GM12872 (cell line): ENCODE data around the gene FBXL17.

Experiments
- CTCF ChIP-seq: IDR thresholded peaks from 3 replicates; pipeline ENCODE4 v1.5.1; 2011; ENCODE audit warnings: low read depth, mild to moderate bottlenecking, low read length, moderate library complexity; ENCODE audit not compliant: insufficient read depth

The FBXL17 gene

DNA sequence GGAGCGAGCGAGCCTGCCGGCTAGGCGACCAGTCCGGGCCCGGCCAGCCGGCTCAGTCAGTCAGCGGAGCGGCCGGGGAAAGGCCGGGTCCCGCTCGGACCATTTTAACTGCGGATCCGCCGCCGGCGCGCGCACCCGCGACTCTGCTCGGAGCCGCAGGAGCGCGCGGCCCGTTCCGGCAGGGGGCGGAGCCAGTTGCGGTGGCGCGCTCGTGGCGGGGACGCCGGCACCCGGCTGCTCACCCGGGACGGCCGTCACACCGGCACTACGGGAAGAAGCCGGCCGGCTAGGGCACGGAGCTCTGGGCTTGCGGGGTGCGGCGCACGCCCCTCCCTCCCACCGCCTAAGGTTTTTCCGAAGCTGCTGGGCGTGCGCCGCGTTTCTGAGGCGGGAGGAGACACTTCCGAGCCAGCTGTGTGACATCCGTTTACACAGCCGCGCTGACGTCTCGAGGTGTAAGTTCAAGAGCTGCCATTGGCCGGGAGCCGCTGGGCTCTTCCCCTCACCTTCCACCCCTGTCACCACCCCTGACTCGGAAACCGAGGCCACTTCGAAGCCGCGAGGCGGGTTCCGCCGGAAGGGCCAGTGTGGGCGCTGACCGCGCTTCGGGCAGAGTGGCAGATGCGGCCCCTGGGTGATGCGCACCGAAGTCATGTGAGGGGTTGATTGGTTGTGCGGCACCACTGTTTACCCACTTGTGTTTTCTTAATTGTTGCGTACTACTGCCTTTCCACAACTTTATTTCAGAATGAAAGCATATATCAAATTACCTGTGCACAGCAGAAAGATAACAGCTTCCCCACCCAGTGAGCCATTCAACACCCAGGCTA lies at the start of gene FBXL17:
Gene FBXL17 (minus strand): TSS at position 145 of the 830 bp plus-strand sequence.
- TF ChIP-seq CTCF, result no peak

- TF ChIP-seq CTCF, result no peak
Observed at GRCh38 chr5:108430931-108431608, 49.2 kb upstream of the FBXL17 start.

GRCh38 chr5:108421713-108422112 lies 39.8 kb upstream of the FBXL17 start:
- no peak for TF ChIP-seq CTCF

DNA sequence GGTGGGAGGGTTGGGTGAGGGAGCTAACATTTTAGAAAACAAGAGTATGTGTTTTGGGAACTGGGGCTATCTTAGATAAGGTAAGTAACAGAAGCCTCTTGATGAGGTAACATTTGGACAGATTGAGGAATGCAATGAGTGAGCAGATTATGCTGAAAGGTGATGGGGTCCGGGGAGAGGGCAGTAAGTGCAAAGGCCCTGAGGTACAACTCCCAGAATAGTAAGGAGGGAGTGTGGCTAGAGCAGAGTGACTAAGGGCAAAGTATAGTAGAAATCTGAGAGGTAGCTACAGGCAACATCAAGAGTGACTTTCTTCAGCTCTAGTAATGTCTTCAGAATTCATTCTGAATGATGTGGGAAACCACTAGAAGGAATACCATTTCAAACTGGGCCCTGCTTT lies 38.9 kb upstream of the FBXL17 start:
- TF ChIP-seq CTCF, result no peak

DNA sequence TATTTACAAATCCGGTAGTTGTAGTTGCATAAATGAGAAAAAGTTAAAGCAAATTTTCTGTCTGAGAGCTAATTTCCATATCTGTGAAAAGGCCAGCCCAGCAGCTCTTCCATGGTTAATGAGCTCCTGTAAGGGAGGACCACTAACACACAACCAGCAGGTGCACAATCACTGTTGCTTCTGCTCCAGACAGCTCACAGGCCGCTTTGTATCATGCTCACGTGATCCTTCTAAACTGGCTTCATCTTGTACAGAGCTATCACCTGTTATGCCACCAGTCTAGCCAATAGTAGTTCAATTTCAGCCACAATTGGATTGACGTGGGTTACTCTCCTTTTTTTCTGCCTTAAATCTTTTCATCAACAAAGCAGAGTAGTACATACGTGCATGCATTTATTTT lies 38.3 kb upstream of the FBXL17 start:
- TF ChIP-seq CTCF, result no peak

DNA sequence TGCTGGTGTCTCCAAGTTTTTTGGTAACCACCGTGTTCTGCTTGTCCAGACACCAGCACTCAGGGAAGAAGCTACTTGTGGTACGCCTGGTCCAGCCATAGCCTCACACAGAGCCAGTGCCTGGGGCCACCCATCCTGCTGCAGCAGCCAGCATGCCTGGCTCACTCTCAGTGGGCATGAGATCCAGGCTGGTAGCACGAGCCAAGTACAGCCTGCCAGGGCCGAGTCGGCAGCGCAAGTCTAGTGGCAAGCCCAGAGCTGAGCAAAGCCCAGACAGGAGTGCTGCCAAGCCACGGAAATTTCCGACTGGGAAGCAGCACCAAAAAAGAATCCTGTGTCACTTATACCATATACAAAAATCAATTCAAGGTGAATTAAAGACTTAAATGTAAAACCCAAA lies 36.3 kb upstream of the FBXL17 start:
- no peak for TF ChIP-seq CTCF

DNA sequence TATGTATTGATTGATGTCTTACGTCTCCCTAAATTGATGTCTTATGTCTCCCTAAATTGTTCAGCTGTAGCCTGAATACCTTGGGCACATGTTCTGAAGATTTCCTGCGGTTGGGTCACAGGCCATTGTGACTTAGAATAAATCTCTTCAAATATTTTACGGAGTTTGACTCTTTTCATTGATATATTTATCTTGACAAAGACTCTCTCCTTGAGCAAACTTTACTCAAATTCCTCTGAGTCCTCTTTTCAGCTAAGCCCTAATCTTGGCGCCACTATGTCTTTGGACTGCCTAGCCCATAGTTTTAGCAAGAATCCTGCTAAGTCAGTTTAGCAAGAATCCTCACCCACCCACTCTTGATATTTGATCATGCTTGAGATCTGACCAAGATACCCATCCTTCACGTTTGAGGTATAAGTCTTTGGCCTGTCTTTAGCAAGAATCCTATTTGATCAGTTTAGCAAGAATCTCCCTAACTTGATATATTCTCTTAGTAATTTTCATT lies 35.3 kb upstream of the FBXL17 start:
- TF ChIP-seq CTCF, result no peak
